ENCODE data around the gene VPS37B.

VPS37B gene

DNA sequence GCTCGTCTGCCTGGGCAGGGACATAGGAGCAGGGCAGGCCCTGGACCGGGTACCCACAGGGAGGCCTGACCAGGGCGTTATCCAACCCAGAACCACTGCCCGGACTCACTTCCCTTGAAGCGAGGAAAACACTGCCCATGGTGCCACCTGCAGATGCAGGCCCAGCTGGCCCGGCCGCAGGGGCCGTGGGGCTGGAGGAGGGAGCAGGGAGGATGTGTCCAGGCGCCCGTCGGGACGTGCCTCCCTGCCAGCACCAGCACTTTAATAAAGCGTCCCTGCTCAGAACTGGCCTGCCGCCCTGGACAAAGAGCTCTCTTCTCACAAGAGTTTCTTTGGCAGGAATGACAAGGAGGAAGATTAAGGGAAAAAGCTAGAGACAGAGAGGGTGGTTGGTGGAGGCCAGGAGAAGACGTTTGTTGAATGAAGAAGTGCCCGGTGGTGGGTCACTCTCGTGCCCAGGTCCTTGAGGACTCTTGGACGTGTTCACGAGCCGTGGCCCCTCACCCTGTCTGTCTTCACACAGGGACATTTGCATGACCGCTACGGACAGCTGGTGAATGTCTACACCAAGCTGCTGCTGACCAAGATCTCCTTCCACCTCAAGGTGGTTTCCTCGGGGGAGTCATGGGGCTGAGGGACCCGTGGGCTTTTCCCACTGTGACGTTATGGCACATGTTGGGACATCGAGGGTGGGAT is 46.4 kb downstream of the VPS37B start:
- no peak for DNase-seq

DNA sequence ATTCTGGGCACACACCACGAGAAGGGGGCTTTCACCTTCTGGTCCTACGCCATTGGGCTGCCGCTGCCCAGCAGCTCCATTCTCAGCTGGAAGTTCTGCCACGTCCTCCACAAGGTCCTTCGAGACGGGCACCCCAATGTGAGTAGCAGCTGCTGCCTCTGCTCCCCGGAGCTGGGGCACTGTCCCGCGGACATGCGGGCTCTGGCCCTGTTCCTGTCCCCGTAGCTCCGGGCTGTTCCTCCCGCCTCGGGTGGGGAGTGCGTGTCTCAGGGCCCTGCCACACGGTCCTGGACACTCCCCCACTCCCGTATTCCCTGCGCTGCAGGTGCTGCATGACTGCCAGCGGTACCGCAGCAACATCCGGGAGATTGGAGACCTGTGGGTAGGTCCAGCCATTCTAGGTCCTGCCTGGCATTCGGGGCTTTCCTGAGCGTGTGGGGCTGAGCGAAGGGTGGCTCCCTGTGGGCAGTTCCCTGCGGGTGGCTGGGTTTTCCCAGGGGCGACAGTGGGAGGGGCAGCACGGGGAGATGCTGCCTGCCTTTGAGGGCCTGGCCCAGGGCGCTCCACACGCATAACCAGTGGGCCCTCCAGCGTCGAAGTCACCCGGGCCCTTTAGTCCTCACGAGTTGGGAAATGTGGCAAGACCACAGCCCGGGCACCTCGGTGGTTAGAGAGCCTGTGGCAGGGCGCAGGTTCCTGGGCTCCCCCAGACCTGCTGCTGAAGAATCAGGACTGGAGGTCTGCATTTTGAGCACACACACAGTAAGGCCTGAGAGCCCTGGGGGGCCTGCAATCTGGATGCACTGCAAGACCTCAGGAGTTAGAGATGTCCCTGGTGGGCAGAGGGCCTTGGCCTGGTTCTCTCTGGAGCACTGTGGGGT is 47.2 kb downstream of the VPS37B start:
- no peak for DNase-seq

DNA sequence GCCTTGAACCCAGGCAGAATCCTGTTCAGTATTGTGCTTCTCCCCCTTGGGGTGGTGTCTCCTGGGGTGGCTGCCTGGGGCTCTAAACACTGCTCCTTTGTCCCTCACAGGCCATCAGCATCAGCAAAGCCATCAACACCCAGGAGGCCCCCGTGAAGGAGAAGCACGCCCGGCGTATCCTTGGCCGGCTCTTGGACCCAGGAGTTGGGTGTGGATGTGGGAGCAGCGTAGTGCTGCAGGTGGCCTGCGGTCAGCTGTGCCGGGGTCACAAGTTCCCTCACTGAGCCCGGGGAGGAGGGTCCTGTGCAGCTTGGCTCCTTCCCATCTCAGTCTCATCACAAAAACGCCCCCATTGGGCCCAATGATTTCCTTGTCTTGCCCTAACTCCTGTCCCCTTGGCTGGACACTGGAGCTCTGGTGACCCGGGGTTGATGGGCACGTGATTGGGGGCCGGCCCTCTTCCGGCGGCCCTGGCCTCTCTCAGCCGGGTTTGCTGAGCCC is 48.0 kb downstream of the VPS37B start:
- no peak for DNase-seq

DNA sequence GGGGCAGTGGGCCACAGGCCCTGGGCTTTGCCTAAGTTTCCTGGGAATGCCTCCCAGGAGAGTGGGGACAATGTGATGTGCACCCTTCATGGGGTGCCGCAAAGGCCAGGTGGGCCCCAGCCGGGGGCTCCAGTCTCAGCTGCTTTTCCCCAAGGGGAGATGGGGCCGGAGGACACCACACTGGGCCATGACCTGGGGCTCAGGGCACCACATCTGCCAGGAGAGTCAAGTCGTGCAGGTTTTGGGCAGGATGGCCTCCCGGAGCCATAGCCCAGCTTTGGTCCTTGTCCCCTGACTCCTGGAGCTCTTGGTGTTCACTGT is 48.4 kb downstream of the VPS37B start:
- DNase-seq, result no peak

- DNase-seq, result no peak
Measured at GRCh38 chr12:122846622-122847515, 49.1 kb downstream of the VPS37B start.

GRCh38 chr12:122845865-122846621 is 49.9 kb downstream of the VPS37B start:
- peak; percentile 53 for DNase-seq

DNA sequence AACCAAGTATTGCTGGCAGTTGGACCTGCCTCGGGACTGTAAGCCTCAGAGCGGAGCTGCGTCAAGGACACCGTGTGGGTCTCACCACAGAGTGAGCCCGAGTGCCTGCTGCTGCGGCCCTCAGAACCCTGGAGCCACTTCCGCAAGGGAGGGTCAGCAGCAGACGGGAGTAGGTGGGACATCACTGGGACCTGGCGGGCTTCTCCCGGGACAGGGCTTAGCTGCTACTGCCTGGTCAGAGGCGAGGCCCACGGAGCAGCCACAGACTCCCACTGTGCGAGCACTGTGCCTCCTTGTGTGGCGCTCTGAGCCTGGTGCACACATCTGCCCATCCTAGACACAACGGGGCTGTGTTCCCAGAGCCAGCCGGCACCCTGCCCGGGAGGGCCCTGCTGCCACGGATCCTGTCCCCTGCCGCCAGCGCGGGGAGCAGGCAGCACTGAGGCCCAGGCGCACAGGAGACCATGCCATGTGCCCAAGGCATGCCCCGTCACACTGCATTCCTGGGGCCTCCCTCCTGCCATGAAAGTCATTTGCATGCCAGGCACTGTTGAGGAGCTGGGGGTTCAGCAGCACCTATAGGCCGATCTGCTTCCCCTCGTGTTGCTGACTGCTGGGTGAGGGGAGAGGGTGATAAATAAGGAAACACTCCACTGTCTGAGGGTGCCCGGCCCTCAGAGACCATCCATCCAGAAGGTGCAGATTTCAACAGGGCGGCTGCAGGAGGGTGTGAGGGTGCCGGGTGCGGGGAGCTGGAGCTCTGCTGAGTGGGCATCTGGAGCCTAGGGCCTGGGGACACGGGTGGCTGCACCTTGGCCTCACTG is 50.7 kb downstream of the VPS37B start:
- DNase-seq, result no peak

DNA sequence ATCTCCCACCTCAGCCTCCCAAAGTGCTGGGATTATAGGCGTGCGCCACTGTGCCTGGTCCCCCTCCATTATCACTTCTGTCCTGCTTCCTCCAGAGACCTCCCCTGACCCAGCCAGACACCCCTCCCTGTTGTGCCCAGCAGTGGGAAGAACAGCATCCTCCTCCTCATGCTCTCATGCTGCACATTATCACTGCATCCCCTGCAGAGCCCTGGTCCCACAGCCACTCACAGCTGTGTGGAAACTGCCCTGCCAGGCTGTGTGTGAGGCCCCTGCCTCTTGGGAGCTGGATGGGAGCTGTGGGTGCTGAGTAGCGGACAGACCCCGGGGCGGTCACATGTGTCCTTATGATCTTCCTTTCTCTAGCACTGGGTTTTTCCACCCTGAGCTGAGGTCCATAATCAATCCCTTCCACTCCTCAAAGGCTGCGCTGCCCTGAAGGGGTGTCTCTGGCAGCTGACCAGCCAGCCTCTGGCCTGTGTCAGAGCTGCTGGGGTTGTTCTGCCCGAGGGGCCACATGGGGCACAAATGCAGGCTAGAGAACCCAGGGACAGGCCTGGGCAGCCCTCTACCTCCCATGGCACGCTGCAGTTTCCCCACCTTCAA is 51.5 kb downstream of the VPS37B start:
- no peak for DNase-seq

DNA sequence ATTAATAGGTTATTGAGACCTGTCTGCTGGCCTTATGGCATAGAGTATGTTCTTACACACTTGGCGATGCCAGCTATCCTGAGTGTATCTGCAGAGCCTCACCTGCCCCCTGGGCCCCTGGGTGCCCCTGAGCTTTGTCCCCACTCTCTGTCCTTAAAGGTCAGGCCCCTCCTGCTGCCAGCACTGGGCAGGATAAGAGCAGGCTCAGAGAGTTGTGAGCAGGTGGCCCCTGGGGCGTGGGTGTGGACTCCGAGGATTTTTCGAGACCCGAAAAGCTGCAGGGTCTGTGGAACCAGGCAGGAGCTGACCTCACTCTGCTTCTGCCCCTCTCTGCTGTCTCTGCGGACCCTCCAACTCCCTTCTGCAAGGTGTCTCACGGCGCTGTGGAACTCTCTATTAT is 52.5 kb downstream of the VPS37B start:
- DNase-seq, result no peak

GRCh38 chr12:122842505-122843405 is 53.2 kb downstream of the VPS37B start:
- no peak for DNase-seq

DNA sequence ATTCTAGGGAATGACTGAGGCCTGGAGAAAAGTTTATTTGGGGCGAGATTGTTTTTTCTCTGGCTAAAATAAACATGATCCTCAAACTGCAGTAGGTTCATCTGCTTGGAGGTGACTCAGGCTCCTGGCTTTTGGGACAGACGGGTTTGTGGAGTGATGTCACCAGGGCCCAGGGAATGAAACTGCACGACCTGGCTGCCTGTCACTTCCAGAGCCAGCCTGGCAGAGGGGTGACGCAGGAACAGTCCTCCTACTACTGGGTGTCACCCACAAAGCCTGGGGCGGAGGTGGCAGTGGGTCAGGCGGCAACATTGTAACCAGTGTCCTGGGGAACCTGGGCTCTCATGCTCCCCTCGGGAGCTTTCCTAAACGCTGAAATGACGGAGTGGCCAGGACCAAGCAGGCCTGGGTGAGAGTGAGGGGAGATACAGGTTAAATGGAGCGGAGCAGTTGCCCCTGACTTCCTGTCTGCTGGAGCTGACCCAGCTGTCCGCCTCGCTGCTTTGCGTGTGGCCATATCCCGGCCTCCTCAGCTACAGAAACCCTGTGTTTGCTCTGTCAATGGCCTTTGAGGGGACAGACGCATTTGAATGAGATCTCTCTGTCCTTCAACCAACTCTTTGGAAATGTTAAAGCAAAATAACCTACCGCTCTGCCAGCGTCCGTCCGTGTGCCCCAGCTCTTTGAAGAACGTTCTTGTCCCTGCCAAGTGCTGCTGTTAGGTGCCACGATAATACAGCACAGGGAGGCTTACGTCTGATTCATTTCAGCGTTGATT is 54.2 kb downstream of the VPS37B start:
- no peak for DNase-seq

GRCh38 chr12:122840580-122841513 is 55.1 kb downstream of the VPS37B start:
- no peak for DNase-seq

GRCh38 chr12:122839907-122840554 is 55.9 kb downstream of the VPS37B start:
- DNase-seq, result no peak

DNA sequence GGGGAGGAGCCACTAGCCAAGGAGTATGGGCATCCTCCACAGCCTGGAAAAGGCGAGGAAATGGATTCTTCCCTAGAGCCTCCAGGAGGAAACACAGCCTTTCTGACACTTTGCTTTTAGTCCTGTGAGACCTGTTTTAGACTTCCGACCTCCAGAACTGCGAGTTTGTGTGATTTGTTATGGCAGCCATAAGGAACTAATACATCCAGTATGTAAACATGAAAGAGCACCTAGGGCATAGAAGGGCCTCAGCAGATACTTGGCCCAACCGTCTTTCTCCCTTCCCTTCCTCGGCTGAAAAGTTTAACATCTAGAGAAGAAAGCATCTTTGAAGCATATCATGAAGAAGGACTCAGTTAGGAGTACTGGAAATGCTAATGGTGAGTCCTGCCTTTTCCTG is 57.1 kb downstream of the VPS37B start:
- DNase-seq, result no peak

DNA sequence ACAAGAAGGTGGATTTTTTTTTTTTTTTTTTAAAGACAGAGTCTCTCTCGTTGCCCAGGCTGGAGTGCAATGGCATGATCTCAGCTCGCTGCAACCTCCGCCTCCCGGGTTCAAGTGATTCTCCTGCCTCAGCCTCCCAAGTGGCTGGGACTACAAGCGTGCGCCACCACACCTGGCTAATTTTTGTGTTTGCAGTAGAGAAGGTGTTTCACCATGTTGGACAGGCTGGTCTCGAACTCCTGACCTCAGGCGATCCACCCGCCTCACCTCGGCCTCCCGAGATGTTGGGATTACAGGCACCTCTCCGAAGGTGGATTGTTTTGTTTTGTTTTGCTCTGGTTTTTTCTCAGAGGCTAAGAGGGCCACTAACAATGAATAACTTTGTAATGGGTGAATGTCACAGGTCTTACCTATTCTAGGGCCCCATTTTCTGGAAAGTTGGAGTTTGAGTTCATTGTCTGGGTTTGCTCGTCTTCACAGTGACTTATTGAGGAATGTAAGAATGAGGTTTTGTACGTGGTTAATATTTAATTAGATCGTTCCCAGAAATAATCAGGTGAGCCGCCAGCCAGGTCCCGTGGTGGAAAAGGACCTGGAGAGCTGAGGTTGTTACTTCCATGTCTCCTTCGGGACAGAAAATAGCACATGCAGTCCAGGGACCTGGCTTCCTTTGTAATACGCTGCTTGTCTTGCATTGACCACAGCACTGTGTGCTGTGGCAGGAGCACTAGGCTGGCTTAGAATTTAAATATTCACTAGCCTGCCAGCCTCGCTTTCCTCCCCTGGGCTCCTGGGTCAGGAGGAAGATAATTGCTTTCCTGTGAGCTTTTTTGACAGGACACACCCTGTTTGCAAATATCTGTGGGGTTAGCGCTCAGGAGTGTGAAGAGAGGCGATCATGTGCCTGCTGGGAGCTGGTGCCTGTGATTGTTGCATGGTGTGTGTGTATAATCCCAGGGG is 58.3 kb downstream of the VPS37B start:
- peak; percentile 66 for DNase-seq

Measured in NCI-H187 treated with DMSO at 0.1 percent for 48 hours (cell line).